Vagina (tissue), 2 donors: ENCODE measurements around the gene KRTAP1-5.

ENCODE experiments used
- CTCF ChIP-seq, 3 experiments: fragments of 450-650 bp in 2 of 3; fragments of 200-600 bp in 1 of 3; sonication (generic) in 1 of 3; IDR thresholded peaks; one replicate each; pipeline ENCODE4 v1.5.1; 2017 to 2019; ENCODE audit warnings: antibody characterized with exemption in 3 of 3, mild to moderate bottlenecking in 2 of 3, moderate library complexity in 2 of 3
- POLR2A ChIP-seq, 2 donors: fragments of 450-650 bp; IDR thresholded peaks; one replicate each; pipeline ENCODE4 v1.6.1; 2017; ENCODE audit warnings: antibody characterized with exemption in 2 of 2, mild to moderate bottlenecking in 2 of 2, moderate library complexity in 2 of 2
- POLR2AphosphoS5 ChIP-seq, 2 donors: sonication (generic); formaldehyde crosslinking; IDR thresholded peaks; one replicate each; pipeline ENCODE4 v1.9.0; 2017; ENCODE audit warnings: antibody characterized with exemption in 2 of 2, mild to moderate bottlenecking in 2 of 2, low read depth in 1 of 2; ENCODE audit not compliant: insufficient read depth in 1 of 2

- no peak for TF ChIP-seq POLR2AphosphoS5 (IDR thresholded peaks at IDR 0.05; ENCODE audit: insufficient read depth in 1 of 2, low read depth in 1 of 2)
- no peak for TF ChIP-seq CTCF (IDR thresholded peaks at IDR 0.05)
- no peak for TF ChIP-seq POLR2A (IDR thresholded peaks at IDR 0.05)
Observed at GRCh38 chr17:41064301-41064700, 37.3 kb upstream of the KRTAP1-5 start.
